Stromal cell of bone marrow (primary cell): ENCODE results near the gene SMG9.
"Not testable (repeated sequence)": the region's sequence is repeated elsewhere in the genome, so short reads cannot be mapped to it uniquely, and the experiment has no call there.

ENCODE experiments used
- DNase-seq: peaks from one replicate; pipeline ENCODE4 v3.0.0-alpha.2; 2012; ENCODE audit warnings: low read depth

Gene SMG9

DNA sequence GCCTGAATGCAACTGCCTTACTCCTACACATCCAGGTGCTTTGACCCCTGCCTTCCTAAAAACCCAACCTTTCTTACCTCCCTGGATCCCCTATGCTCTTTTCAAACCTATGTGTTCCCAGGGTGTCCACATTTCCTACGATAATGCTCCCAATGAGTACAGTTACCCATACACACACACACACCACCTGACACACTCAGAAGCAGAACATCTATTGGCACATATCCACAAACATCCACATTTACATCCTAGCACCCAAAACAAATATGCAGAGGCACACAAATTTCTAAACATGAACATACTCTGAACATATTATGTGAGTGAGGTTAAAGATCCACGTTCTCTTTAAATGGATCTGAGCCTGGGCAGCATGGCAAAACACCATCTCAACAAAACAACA lies 62.4 kb downstream of the SMG9 start:
- no peak for DNase-seq

DNA sequence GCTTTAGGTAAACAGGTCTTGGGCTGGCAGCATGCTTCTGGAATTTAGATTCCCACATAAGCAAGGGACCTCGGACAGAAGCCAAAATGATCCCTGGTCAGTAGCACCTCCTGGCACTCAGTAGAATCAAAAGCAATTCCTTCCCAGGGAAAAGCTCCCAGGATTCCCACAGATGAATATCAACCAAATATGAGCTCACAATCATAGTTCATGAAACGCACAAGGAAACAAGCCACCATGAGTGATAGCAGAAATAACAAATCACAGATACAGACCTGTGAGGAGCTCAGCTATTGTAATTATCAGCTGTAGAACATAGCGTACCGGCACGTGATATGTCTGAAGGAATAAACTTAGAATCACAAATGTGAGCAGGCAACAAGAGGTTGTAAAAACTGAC lies 63.0 kb downstream of the SMG9 start:
- no peak for DNase-seq

DNA sequence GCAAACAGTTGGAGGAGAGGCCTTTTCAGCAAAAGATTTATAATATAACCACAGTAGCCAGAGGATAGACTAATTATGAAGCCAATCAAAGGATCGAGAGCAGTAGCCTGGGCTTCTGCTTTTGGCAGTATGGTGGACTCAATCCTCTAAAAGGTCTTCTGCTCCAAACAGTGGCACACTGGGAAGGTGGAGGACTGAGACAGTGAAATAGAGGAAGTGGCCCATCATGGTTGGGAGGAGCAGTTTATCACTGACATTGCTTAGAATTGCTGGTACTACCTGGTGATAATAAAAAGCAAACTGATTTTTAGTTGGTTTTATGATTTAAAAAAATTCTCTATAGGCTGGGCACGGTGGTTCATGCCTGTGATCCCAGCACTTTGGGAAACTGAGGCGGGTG lies 63.9 kb downstream of the SMG9 start:
- DNase-seq: no peak

DNA sequence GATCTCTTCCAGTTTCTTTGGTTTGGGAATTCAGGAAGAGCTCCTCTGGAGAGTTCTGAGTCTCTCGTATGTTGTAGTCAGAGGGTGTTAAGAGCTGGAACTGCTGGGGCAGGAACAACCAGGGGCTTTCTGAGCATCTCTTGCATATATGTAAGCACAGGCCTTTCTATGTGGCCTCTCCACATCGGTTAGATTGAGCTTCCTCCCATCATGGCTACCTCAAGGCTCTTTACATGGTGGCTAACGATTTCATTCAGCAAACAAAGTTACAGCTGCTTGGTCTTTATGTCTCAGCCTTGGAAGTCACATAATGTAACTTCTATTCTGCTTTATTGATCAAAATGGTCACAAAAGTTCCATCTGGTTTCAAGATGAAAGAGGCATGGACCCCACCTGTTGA lies 64.3 kb downstream of the SMG9 start:
- no peak for DNase-seq

DNA sequence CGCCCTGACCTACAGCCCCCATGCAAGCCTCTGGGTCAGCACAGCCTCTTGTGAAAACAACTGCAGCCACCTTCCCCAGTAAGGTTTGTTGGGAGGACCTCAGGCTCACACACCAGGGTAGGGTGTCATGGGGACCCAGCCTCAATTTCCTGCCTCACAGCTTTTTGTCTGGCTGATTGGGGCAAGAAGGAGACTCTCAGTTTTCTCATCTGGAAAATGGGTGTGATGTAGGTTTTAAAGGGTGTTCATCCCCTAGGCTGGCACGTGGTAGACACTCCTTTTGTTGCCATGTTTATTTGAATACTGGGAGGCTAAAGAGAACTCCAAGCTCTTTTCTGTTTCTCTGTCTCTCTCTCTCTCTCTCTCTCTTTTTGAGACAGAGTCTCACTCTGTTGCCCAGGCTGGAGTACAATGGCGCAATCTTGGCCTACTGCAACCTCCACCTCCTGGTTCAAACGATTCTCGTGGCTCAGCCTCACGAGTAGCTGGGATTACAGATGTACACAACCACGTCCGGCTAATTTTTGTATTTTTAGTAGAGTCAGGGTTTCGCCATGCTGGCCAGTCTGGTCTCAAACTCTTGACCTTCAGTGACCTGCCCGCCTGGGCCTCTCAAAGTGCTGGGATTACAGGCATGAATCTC lies 66.6 kb downstream of the SMG9 start:
- DNase-seq: no peak

DNA sequence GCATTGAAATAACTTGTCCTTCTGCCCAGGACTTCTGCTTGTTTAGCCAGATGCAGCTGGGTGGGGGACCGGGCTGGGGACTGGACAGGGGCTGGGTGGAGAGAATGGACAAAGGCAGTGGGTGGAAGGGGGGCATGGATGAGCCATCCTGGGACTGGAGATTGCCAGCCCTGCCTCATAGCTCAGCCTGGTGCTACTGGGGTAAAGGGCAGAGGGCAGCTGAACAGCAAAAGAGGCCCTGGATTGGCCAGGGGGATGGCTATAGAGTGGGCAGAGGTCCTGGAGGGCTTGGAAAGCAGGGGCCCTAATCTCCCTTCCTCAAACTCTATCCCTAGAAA lies 67.1 kb downstream of the SMG9 start:
- no peak for DNase-seq

DNA sequence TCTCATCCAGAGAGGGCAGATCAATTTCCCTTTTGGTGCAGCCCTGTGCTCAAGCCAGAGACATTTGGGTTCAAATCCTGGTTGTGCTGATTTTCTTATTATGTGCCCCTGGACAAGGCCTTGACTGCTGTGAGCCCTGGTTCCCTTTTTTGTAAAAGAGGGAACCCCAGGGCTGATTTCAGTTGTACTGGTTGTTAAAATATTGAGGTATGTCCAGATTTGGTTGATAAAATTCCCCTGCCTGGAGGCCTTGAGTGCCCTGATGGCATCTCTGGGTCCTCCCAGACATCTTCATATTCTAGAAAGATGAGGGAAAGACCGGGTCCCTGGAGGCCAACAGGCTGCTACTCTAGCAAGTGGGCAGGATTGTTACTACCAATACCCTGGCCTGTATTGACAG lies 70.4 kb downstream of the SMG9 start:
- DNase-seq: no peak

DNA sequence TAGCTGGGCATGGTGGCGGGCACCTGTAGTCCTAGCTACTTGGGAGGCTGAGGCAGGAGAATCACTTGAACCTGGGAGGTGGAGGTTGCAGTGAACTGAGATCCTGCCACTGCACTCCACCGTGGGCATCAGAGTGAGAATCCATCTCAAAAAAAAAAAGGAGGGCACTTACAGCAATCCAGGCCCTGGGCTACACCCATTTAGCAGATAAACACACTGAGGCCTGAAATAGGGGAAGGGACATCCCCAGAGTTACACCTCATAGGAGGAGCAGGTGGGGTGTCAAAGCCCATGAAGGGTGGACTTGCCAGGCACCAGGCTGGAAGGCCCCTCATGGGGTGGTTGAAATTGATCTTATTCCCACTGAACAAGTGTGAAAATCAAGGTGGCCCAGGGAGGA lies 70.9 kb downstream of the SMG9 start:
- DNase-seq: no peak

DNA sequence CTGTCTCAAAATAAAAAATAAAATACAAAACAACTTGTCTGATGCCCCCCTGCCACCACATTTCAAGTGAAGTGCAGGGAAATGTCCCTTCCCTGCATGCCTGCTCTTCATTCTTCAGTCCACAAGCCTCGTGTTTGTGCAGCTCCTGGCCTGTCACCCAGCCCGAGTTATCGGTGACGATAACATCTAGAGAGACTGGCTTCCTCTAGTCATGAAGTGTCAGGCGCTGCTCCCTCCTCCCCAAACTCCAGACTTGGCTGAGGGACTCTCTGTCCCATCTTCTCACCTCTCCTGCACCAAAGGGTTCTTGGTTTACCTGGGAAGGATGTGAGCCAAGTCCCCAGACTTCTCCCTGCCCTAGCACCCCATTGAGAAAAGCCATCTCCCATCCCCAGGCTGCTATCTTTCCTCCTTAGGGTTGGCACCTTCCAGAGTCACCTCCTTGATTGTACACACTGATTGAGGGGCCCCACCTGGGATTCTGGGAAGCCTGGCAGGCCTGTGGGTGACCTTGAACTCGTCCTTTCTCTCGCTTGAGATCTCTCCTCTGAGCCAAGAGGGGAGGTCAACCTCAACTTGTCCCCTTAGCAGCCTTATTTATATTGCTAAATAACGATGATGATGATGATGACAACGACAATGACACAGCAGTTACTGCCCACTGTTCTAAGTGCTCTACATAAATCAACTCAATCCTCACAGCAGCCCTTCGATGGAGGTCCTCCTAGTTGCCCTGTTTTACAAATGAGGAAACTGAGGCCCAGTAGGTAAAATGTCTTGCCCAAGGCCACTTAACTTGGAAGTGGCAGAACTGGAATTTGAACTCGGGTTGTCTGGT lies 71.7 kb downstream of the SMG9 start:
- no peak for DNase-seq

DNA sequence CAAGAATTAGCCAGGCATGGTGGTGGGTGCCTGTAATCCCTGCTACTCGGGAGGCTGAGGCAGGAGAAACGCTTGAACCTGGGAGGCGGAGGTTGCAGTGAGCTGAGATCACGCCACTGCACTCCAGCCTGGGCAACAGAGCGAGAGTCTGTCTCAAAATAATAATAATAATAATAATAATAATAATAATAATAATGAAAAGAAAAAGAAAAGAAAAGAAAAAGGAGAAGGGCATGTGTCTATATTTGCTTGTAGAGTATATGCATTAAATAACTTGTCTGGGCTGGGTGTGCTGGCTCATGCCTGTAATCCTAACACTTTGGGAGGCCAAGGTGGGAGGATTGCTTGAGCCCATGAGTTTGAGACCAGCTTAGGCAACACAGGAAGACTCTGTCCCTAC lies 72.5 kb downstream of the SMG9 start:
- not testable (repeated sequence) for DNase-seq

DNA sequence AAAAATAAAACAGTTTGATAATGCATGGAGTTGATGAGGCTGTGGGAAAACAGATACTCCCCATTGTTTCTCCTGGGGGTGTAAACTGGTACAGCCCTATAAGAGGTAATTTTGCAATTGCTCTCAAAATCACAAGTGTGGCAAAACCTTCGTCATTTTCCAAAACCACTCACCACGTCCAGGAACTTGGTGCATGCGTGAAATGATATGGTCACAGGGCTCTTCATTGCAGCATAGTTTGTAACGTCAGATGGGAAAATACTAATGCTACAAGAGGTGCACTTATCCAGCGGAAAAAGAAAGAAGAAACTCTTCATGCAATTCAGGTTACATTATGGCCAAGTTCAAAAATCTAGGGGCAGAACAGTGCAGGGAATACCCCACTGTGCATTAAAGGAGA lies 72.9 kb downstream of the SMG9 start:
- no peak for DNase-seq

DNA sequence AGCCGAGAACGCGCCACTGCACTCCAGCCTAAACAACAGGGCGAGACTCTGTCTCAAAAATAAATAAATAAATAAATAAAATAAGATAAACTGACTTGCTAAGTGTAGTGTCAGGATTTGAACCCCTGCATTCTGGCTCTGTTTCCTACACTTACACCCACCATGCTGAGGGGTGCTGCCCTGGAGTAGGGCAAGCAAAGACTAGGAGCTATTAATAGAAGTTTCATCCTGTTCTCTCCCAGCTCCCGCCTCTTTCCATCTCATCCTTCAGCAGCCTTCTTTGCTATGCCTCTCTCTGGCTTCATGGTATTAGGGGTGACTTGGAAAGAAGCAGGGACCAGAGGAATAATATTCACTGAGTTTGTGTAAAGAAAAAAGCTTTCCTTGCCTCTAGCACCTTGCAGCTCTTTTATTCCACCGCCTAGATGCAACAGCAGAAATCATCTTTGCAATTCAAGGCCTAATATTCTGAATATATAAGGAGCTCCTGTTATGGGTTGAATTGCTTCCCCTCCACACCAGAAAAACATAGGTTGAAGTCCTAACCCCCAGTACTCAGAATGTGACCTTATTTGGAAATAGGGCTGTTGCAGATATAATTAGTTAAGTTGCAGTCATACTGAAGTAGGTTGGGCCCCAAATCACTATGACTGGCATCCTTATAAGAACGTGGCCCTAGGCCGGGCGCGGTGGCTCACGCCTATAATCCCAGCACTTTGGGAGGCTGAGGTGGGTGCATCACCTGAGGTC lies 76.1 kb downstream of the SMG9 start:
- DNase-seq: no peak
